HG03025 (cell line): ENCODE measurements around the gene MRFAP1.

ENCODE experiments used
- ATAC-seq: cut with Tn5 transposase; IDR thresholded peaks from one replicate; pipeline ENCODE4 v1.9.1; 2021; ENCODE audit warnings: mild to moderate bottlenecking, moderate library complexity; ENCODE audit not compliant: unreplicated experiment, low FRiP score

MRFAP1 gene

DNA sequence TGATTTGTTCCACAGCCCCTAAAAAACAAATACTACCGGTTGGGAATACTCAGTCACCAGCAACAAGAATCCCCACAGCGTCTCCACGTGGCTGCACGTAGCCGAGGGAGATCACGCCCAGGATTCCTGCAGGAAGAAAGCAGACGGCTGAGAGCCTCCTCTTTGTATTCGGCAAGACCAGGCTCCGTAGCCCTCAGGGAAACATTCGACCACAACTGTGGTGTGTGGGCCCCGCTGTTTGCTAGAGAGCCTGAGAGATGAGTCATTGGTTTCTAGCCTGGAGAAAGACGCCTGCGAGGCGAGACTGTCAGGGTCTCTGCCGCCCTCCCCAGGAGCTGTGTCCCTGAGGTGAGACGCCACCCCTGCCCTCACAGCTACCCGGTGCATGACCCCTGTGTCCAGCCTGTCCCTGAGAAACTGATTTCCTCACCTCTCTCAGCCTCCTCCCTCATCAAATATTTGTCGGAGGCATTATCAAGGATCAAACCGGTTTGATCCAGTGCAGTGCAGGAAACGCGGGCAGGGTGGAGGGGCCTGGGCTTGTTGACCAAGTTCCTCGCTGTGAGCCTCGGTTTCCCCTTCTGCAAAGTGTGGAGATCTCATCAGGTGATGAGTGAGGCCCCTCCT lies 48.5 kb downstream of the MRFAP1 start:
- no peak for ATAC-seq

DNA sequence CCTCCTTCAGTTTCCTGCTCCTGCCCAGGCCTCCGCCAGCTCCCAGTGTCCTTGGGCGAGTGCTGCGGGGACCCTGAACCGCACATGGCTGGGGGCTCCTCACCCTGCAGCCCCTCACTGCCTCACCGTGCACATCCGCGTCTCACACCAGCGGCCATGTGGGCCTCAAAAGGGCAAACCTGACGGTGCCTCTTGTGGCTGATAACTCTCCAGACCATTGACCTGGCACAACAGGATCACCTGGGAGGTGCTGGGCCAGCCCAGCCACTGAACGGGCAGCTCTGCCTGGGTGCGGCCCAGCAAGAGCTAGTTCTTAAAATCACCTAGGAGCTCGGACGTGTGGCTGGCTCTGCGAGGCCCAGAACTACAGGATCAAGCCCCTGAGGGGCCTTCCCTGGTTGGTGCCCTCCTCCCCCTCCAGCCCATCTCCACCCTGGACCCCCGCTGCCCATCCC lies 49.0 kb downstream of the MRFAP1 start:
- no peak for ATAC-seq
